OCI-LY7 (cell line): ENCODE results near the gene OR2J2.

Experiments
- CTCF ChIP-seq: fragments of 200-600 bp; sonication (generic); conservative IDR thresholded peaks from 2 replicates; pipeline ENCODE4 v1.5.1; 2014; ENCODE audit warnings: mild to moderate bottlenecking, antibody characterized with exemption, low read length, moderate library complexity, mixed read lengths
- EZH2phosphoT487 ChIP-seq: fragments of 200-600 bp; sonication (generic); IDR thresholded peaks from 2 replicates; pipeline ENCODE4 v1.6.1; 2018; ENCODE audit warnings: low read depth, borderline replicate concordance, mild to moderate bottlenecking, mixed run types, antibody characterized with exemption, low read length, moderate library complexity, mixed read lengths

DNA sequence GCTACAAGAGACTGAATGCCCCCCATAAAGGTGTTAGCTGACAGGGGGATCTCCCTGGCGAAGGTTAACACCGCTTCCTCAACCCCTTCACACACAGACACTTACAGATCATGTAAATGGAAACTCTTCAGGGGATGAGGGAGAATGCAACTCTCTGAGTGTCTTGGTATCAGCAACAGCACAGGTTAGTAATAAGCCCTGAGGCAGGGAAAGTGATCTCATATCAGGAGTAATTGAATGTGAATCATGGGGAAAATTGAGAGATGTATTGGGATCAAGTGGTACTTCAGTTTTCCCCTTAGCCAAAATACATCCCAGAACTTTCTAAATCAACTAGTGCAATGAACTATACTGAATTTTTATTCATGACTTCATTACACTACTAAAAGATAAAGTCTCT is 39.0 kb upstream of the OR2J2 start:
- TF ChIP-seq CTCF (no peak), EZH2phosphoT487 (no peak)
